PC-3 (cell line): Measurements from ENCODE around the gene TPST1.

Experiments
- EZH2 ChIP-seq: fragments of 300-600 bp; sonication (generic); IDR thresholded peaks from one replicate; pipeline ENCODE4 v1.6.1; 2017; ENCODE audit warnings: antibody characterized with exemption, mild to moderate bottlenecking, low read length; ENCODE audit not compliant: unreplicated experiment
- EZH2phosphoT487 ChIP-seq: fragments of 300-600 bp; sonication (generic); IDR thresholded peaks from 2 replicates; pipeline ENCODE4 v1.6.1; 2018; ENCODE audit warnings: mild to moderate bottlenecking, antibody characterized with exemption, low read length, borderline replicate concordance
- TF ChIP-seq, protein P1 (sequence below): fragments of 300-600 bp; sonication (generic); conservative IDR thresholded peaks from 2 replicates; pipeline ENCODE4 v1.5.1; 2017; ENCODE audit warnings: antibody characterized with exemption, low read depth, mild to moderate bottlenecking, low read length

DNA sequence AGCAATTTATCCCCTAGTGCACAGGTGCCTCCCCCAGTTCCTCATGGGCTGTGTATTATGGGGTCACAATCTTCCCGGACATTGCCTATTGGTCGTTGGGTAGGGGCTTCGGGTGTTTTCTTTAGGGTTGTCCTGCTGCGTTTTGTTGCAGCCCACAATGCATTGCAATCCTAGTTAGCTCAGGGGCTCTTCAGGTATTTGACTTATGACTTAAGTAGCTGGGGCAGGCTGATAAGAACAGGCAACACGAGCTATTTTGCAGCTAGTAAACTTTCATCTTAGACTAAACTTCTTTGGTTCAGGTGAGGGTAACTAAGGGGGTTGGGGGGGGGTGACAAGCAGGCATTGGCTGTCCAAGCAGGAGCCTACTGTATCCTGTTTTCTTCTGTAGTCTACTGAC is 158.5 kb downstream of the TPST1 start:
- TF ChIP-seq, protein P1, sequence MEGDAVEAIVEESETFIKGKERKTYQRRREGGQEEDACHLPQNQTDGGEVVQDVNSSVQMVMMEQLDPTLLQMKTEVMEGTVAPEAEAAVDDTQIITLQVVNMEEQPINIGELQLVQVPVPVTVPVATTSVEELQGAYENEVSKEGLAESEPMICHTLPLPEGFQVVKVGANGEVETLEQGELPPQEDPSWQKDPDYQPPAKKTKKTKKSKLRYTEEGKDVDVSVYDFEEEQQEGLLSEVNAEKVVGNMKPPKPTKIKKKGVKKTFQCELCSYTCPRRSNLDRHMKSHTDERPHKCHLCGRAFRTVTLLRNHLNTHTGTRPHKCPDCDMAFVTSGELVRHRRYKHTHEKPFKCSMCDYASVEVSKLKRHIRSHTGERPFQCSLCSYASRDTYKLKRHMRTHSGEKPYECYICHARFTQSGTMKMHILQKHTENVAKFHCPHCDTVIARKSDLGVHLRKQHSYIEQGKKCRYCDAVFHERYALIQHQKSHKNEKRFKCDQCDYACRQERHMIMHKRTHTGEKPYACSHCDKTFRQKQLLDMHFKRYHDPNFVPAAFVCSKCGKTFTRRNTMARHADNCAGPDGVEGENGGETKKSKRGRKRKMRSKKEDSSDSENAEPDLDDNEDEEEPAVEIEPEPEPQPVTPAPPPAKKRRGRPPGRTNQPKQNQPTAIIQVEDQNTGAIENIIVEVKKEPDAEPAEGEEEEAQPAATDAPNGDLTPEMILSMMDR: no peak
- no peak for TF ChIP-seq EZH2phosphoT487
- no peak for TF ChIP-seq EZH2
